Measurements from ENCODE around the gene ITIH5. TPM values are rescaled to one million over a fixed set of nuclear protein-coding genes. Genes with fewer than 3 reads are reported as not detected.
"Not testable (repeated sequence)": the region's sequence is repeated elsewhere in the genome, so short reads cannot be mapped to it uniquely, and the experiment has no call there.

The ITIH5 gene
- total and polyA plus RNA-seq, 2 donors (not counting 1 experiment from before 2014, with no cell fraction given): not detected

GRCh38 chr10:7696545-7696944 is 29.8 kb upstream of the ITIH5 start:
- peaks cover 0 to 3% (median 0%) of the 10 kb centered on the region in 4 experiments for H3K27me3 ChIP-seq (replicated peaks in 1 of 4; ENCODE audit: control extremely low read depth in 1 of 4, control insufficient read depth in 3 of 4, insufficient read depth in 4 of 4, low read length in 3 of 4)
- intact Hi-C loops (cut with micrococcal nuclease): no loop called here
- H3K4me1 ChIP-seq (ENCODE audit: control insufficient read depth in 2 of 2, insufficient read depth in 2 of 2, low read length in 2 of 2): no peaks in the 10 kb centered on the region
- no peak overlapping the region for H3K27ac ChIP-seq (ENCODE audit: low read length in 2 of 2)
- Mint-ChIP-seq H3K27me3 (peaks cover 36% of the 10 kb centered on the region), H3K27ac (no peak overlapping the region), H3K4me1 (no peaks in the 10 kb centered on the region), H3K9me3 (ENCODE audit: insufficient read depth) (peaks cover 13% of the 10 kb centered on the region), H3K4me3 (no peak overlapping the region)
- no peaks in the 10 kb centered on the region for H3K79me2 ChIP-seq (ENCODE audit: control insufficient read depth, insufficient read depth, low read length)
- no peak for TF ChIP-seq EZH2 (IDR thresholded peaks at IDR 0.05; ENCODE audit: borderline replicate concordance, insufficient read depth, low read depth, low read length, poor library complexity, severe bottlenecking)
- no peak for TF ChIP-seq CTCF (IDR thresholded peaks at IDR 0.05)
- no peaks in the 10 kb centered on the region for H4K20me1 ChIP-seq (ENCODE audit: control insufficient read depth, insufficient read depth, low read length, poor library complexity, severe bottlenecking)
- H3K4me3 ChIP-seq (ENCODE audit: control extremely low read depth in 1 of 5, extremely low read depth in 1 of 5, insufficient read depth in 1 of 5, low read depth in 2 of 5, low read length in 4 of 5): no peak overlapping the region
- no peak overlapping the region for H3K9ac ChIP-seq (ENCODE audit: low read length)
- H2AFZ ChIP-seq (ENCODE audit: insufficient read depth, low read depth, low read length, poor library complexity, severe bottlenecking): no peak overlapping the region
- no peak for DNase-seq
- H3K4me2 ChIP-seq (replicated peaks; ENCODE audit: low read depth, low read length, poor library complexity, severe bottlenecking): no peak overlapping the region
- H3K9me3 ChIP-seq (ENCODE audit: control extremely low read depth in 1 of 3, control insufficient read depth in 2 of 3, insufficient read depth in 1 of 3, low read length in 2 of 3): peaks cover 0 to 18% (median 9%) of the 10 kb centered on the region in 3 donors
- CTCF ChIA-PET: interaction anchor here (1.4 to 1.5 kb wide), 2 partner anchors 9 to 10 kb away, joined by 3 to 4 read pairs; no protein-coding TSS in a partner anchor
- POLR2A ChIA-PET: no interaction called here
- WGBS (ENCODE audit: insufficient coverage): 83% methylated on average over 3 of the region's 3 CpGs
- no peak for ATAC-seq (ENCODE audit: low read depth)
- no peaks in the 10 kb centered on the region for H3K36me3 ChIP-seq (replicated peaks in 1 of 2; ENCODE audit: control extremely low read depth in 1 of 2, control insufficient read depth in 1 of 2, extremely low read depth in 1 of 2, insufficient read depth in 2 of 2, low read length in 1 of 2)

- H3K36me3 ChIP-seq (replicated peaks in 1 of 2; ENCODE audit: control extremely low read depth in 1 of 2, control insufficient read depth in 1 of 2, extremely low read depth in 1 of 2, insufficient read depth in 2 of 2, low read length in 1 of 2); ATAC-seq (ENCODE audit: low read depth); CTCF ChIA-PET; POLR2A ChIA-PET; H3K4me2 ChIP-seq (replicated peaks; ENCODE audit: low read depth, low read length, poor library complexity, severe bottlenecking); H3K27ac ChIP-seq (ENCODE audit: low read length in 2 of 2); H4K20me1 ChIP-seq (ENCODE audit: control insufficient read depth, insufficient read depth, low read length, poor library complexity, severe bottlenecking); H2AFZ ChIP-seq (ENCODE audit: insufficient read depth, low read depth, low read length, poor library complexity, severe bottlenecking); intact Hi-C loops (cut with micrococcal nuclease); H3K9ac ChIP-seq (ENCODE audit: low read length); H3K4me3 Mint-ChIP-seq; DNase-seq; H3K4me1 ChIP-seq (ENCODE audit: control insufficient read depth in 2 of 2, insufficient read depth in 2 of 2, low read length in 2 of 2); H3K4me3 ChIP-seq (ENCODE audit: control extremely low read depth in 1 of 5, extremely low read depth in 1 of 5, insufficient read depth in 1 of 5, low read depth in 2 of 5, low read length in 4 of 5); H3K4me1 Mint-ChIP-seq; H3K79me2 ChIP-seq (ENCODE audit: control insufficient read depth, insufficient read depth, low read length); H3K27me3 ChIP-seq (replicated peaks in 1 of 4; ENCODE audit: control extremely low read depth in 1 of 4, control insufficient read depth in 3 of 4, insufficient read depth in 4 of 4, low read length in 3 of 4); H3K27ac Mint-ChIP-seq: not testable (repeated sequence)
- Mint-ChIP-seq H3K9me3 (ENCODE audit: insufficient read depth) (peaks cover 19% of the 10 kb centered on the region), H3K27me3 (peaks cover 19% of the 10 kb centered on the region)
- H3K9me3 ChIP-seq (ENCODE audit: control extremely low read depth in 1 of 3, control insufficient read depth in 2 of 3, insufficient read depth in 1 of 3, low read length in 2 of 3): peaks cover 0 to 19% (median 18%) of the 10 kb centered on the region in 3 donors
Measured at GRCh38 chr10:7693194-7693593, 26.4 kb upstream of the ITIH5 start.

DNA sequence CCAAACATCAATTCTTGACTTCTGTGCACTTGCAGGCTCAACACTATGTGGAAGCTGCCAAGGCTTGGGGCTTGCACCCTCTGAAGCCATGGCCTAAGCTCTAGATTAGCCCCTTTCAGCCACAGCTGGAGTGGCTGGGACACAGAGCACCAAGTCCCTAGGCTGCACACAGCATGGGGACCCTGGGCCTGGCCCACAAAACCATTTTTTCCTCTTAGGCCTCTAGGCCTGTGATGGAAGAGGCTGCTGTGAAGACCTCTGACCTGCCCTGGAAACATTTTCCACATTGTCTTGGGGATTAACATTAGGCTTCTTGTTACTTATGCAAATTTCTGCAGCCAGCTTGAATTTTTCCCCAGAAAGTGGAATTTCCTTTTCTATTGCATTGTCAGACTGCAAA is 25.6 kb upstream of the ITIH5 start:
- not testable (repeated sequence) for H3K4me1 ChIP-seq (ENCODE audit: control insufficient read depth in 2 of 2, insufficient read depth in 2 of 2, low read length in 2 of 2)

More for the DNA sequence above, 25.6 kb upstream of the ITIH5 start:
- H3K27me3 ChIP-seq (replicated peaks in 1 of 4; ENCODE audit: control extremely low read depth in 1 of 4, control insufficient read depth in 3 of 4, insufficient read depth in 4 of 4, low read length in 3 of 4); POLR2A ChIA-PET; H3K4me3 ChIP-seq (ENCODE audit: control extremely low read depth in 1 of 5, extremely low read depth in 1 of 5, insufficient read depth in 1 of 5, low read depth in 2 of 5, low read length in 4 of 5); H3K4me1 Mint-ChIP-seq; DNase-seq; H4K20me1 ChIP-seq (ENCODE audit: control insufficient read depth, insufficient read depth, low read length, poor library complexity, severe bottlenecking); H3K27ac ChIP-seq (ENCODE audit: low read length in 2 of 2); intact Hi-C loops (cut with micrococcal nuclease); H3K9ac ChIP-seq (ENCODE audit: low read length); ATAC-seq (ENCODE audit: low read depth); H2AFZ ChIP-seq (ENCODE audit: insufficient read depth, low read depth, low read length, poor library complexity, severe bottlenecking); H3K27ac Mint-ChIP-seq; H3K79me2 ChIP-seq (ENCODE audit: control insufficient read depth, insufficient read depth, low read length); H3K4me3 Mint-ChIP-seq; H3K36me3 ChIP-seq (replicated peaks in 1 of 2; ENCODE audit: control extremely low read depth in 1 of 2, control insufficient read depth in 1 of 2, extremely low read depth in 1 of 2, insufficient read depth in 2 of 2, low read length in 1 of 2); CTCF ChIA-PET; H3K4me2 ChIP-seq (replicated peaks; ENCODE audit: low read depth, low read length, poor library complexity, severe bottlenecking): not testable (repeated sequence)
- peaks cover 0 to 19% (median 18%) of the 10 kb centered on the region in 3 donors for H3K9me3 ChIP-seq (ENCODE audit: control extremely low read depth in 1 of 3, control insufficient read depth in 2 of 3, insufficient read depth in 1 of 3, low read length in 2 of 3)
- peaks cover 11% of the 10 kb centered on the region for H3K27me3 Mint-ChIP-seq
- H3K9me3 Mint-ChIP-seq (ENCODE audit: insufficient read depth): peaks cover 19% of the 10 kb centered on the region
